Vein endothelial cell (primary cell): ENCODE results near the gene RNF224. TPM values are rescaled to one million over a fixed set of nuclear protein-coding genes. Genes with fewer than 3 reads are reported as not detected.

Experiments
- total RNA-seq: library from RNA; depleted of rRNA; stranded (reverse); fragments of >200 nt; gene quantifications from 2 replicates; pipeline ENCODE4 v1.2.3, GENCODE V29; 2012

The RNF224 gene
- total RNA-seq: under 0.01 and 0.19 TPM in 2 replicates

GRCh38 chr9:137227054-137227852 lies at the start of gene RNF224:
TSS of gene RNF224 (plus strand) at chr9:137227502. CDS start at chr9:137228336, 834 bp downstream.

GRCh38 chr9:137188490-137189296 lies 38.6 kb upstream of the RNF224 start, which contains the start of the genes ANAPC2 and SSNA1:
TSS of gene ANAPC2 (minus strand) at chr9:137188560. CDS start at chr9:137188532, 28 bp downstream.
TSS of gene SSNA1 (plus strand) at chr9:137188676. CDS start at chr9:137188727, 51 bp downstream.

GRCh38 chr9:137200311-137201204 lies 26.7 kb upstream of the RNF224 start, which contains the start of gene TPRN:
TSS of gene TPRN (minus strand) at chr9:137200741. CDS start at chr9:137200711, 30 bp downstream.

GRCh38 chr9:137205126-137206069 lies 21.9 kb upstream of the RNF224 start, which contains the start of the genes NDOR1 and TMEM203:
TSS of gene NDOR1 (plus strand) at chr9:137205700. CDS start at chr9:137205778, 78 bp downstream.
TSS of gene TMEM203 (minus strand) at chr9:137205648. CDS start at chr9:137205414, 234 bp downstream.

GRCh38 chr9:137222190-137223077 lies 4.9 kb upstream of the RNF224 start, which contains the start of gene RNF208:
TSS of gene RNF208 (minus strand) at chr9:137222240. CDS start at chr9:137221212, 1,028 bp downstream.

GRCh38 chr9:137224830-137225694 lies 2.2 kb upstream of the RNF224 start, which contains the start of gene CYSRT1:
TSS of gene CYSRT1 (plus strand) at chr9:137225174. CDS start at chr9:137225622, 448 bp downstream.

GRCh38 chr9:137230705-137231371 lies 3.5 kb downstream of the RNF224 start, which contains the start of gene SLC34A3:
TSS of gene SLC34A3 (plus strand) at chr9:137230901. CDS start at chr9:137231703, 802 bp downstream.

GRCh38 chr9:137240841-137241489 lies 13.7 kb downstream of the RNF224 start, which contains the start of gene TUBB4B:
TSS of gene TUBB4B (plus strand) at chr9:137241287. CDS start at chr9:137241361, 74 bp downstream.

GRCh38 chr9:137251194-137251461 lies 23.8 kb downstream of the RNF224 start, which contains the start of gene STPG3:
TSS of gene STPG3 (plus strand) at chr9:137251286. CDS start at chr9:137251287, 1 bp downstream.

GRCh38 chr9:137254624-137255447 lies 27.5 kb downstream of the RNF224 start, which contains the start of gene NELFB:
TSS of gene NELFB (plus strand) at chr9:137255327.

GRCh38 chr9:137277329-137278041 lies 50.2 kb downstream of the RNF224 start, which contains the start of gene TOR4A:
TSS of gene TOR4A (plus strand) at chr9:137277726. CDS start at chr9:137278690, 964 bp downstream.

